HG03280 (cell line): ENCODE results near the gene PRSS27.

Source experiments
- ATAC-seq: cut with Tn5 transposase; IDR thresholded peaks from one replicate; pipeline ENCODE4 v1.9.1; 2021; ENCODE audit warnings: mild to moderate bottlenecking, moderate library complexity; ENCODE audit not compliant: unreplicated experiment

PRSS27 gene

GRCh38 chr16:2720064-2720457, at the start of gene PRSS27:
PRSS27 (minus strand) TSS chr16:2720224; CDS start chr16:2720160, 64 bp downstream.
- ATAC-seq: no peak

- no peak for ATAC-seq
Observed at GRCh38 chr16:2769675-2770056, 49.6 kb upstream of the PRSS27 start.

- no peak for ATAC-seq
Observed at GRCh38 chr16:2769100-2769529, 49.1 kb upstream of the PRSS27 start.

DNA sequence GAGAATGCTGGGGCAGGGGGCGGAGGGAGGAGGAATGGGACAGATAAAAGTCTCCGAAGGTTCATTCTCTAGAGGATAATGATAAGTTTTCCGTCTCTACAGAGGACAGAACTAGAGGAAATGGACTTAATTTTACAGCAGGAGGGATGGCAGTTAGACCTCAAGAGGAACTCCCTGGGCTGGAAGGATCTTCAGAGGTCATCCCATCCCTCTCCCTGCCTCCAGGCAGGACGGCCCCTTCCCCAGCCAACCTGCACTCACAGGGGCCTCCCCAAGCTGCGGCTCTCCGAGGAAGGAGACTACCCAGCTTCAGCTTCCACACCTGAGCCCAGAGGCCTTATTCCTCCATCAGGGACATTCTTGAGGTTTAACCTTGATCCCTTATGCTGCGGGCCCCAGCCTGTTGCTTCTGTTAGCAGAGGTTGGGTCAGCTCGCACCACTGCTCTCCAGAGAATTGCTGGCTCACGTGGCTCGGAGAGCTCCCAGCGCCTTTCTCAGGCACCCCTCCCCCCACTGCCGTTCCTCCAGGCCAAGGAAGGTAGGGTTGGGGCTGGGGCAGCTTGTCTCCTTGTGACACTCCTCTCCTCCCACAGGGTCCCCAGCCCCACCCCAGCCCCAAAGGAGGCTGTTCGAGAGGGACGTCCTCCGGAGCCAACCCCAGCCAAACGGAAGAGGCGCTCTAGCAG, 48.5 kb upstream of the PRSS27 start:
- ATAC-seq: no peak

DNA sequence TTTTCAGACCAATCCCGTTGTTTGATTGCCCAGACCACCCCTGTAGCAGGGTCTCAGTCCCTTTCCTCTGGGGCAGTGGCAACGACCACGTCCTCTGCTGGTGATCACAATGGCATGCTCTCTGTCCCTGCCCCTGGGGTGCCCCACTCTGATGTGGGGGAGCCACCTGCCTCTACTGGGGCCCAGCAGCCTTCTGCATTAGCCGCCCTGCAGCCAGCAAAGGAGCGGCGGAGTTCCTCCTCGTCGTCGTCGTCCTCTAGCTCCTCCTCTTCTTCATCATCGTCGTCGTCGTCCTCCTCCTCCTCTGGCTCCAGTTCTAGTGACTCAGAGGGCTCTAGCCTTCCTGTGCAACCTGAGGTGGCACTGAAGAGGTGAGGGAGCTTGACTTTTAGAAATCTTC, 47.9 kb upstream of the PRSS27 start:
- ATAC-seq: no peak

DNA sequence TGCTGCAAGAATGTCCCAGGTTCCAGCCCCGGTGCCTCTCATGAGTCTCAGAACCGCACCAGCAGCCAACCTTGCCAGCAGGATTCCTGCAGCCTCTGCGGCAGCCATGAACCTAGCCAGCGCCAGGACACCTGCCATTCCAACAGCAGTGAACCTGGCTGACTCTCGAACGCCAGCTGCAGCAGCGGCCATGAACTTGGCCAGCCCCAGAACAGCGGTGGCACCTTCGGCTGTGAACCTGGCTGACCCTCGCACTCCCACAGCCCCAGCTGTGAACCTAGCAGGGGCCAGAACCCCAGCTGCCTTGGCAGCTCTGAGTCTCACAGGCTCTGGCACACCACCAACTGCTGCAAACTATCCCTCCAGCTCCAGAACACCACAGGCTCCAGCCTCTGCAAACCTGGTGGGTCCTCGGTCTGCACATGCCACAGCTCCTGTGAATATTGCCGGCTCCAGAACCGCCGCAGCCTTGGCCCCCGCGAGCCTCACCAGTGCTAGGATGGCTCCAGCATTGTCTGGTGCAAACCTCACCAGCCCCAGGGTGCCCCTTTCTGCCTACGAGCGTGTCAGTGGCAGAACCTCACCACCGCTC, 47.2 kb upstream of the PRSS27 start:
- ATAC-seq: no peak

GRCh38 chr16:2766430-2767139, 46.6 kb upstream of the PRSS27 start:
- no peak for ATAC-seq

DNA sequence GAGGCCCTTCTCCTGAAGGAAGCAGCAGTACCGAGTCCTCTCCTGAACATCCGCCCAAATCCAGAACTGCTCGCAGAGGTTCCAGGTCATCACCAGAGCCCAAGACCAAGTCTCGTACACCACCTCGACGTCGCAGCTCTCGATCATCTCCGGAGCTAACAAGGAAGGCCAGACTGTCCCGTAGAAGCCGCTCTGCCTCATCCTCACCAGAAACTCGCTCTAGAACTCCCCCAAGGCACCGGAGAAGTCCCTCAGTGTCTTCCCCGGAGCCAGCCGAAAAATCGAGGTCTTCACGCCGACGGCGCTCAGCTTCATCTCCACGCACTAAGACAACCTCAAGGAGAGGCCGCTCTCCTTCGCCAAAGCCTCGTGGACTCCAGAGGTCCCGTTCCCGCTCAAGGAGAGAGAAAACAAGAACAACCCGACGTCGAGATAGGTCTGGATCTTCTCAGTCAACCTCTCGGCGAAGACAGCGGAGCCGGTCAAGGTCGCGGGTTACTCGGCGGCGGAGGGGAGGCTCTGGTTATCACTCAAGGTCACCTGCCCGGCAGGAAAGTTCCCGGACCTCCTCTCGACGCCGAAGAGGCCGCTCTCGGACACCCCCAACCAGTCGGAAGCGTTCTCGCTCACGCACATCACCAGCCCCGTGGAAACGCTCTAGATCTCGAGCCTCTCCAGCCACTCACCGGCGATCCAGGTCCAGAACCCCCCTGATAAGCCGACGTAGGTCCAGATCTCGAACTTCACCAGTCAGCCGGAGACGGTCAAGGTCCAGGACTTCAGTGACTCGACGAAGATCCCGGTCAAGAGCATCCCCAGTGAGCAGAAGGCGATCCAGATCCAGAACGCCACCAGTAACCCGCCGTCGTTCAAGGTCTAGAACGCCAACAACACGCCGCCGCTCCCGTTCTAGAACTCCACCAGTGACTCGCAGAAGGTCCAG, 45.7 kb upstream of the PRSS27 start:
- no peak for ATAC-seq

DNA sequence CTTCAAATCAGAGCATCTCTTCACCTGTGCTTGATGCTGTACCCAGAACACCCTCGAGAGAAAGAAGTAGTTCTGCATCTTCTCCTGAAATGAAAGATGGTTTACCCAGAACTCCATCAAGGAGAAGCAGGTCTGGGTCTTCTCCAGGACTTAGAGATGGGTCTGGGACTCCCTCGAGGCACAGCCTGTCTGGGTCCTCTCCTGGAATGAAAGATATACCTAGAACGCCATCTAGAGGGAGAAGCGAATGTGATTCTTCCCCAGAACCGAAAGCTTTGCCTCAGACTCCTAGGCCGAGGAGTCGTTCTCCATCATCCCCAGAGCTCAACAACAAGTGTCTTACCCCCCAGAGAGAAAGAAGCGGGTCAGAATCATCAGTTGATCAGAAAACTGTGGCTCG, 44.7 kb upstream of the PRSS27 start:
- ATAC-seq: no peak

DNA sequence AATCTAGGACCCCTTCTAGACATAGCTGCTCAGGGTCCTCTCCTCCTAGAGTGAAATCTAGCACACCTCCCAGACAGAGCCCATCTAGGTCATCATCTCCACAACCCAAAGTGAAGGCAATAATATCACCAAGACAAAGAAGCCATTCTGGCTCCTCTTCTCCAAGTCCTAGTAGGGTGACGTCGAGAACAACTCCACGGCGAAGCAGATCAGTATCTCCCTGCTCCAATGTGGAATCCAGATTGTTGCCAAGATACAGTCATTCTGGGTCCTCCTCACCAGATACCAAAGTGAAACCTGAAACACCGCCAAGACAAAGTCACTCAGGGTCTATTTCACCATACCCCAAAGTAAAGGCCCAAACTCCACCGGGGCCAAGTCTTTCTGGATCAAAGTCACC, 43.1 kb upstream of the PRSS27 start:
- no peak for ATAC-seq

DNA sequence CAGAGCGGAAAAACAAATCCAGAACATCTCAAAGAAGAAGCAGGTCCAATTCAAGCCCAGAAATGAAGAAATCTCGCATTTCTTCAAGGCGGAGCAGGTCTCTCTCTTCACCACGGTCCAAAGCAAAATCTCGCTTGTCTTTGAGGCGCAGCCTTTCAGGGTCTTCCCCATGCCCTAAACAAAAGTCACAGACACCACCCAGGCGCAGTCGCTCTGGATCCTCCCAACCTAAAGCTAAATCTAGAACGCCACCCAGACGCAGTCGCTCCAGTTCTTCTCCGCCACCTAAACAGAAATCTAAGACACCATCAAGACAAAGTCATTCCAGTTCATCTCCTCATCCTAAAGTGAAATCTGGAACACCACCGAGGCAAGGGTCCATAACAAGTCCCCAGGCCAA, 42.7 kb upstream of the PRSS27 start:
- ATAC-seq: no peak

GRCh38 chr16:2761886-2762583, 42.0 kb upstream of the PRSS27 start:
- ATAC-seq: no peak

DNA sequence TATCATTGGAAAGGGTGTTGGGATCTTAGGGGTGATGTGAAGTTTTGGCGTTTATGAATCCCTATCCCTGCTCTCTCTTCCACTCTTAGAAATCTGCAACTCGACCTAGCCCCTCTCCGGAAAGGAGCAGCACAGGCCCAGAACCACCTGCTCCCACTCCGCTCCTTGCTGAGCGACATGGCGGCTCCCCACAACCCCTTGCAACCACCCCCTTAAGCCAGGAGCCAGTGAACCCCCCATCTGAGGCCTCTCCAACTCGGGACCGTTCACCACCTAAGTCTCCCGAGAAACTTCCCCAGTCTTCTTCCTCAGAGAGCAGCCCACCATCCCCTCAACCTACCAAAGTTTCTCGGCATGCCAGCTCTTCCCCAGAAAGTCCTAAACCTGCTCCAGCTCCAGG, 41.4 kb upstream of the PRSS27 start:
- no peak for ATAC-seq

DNA sequence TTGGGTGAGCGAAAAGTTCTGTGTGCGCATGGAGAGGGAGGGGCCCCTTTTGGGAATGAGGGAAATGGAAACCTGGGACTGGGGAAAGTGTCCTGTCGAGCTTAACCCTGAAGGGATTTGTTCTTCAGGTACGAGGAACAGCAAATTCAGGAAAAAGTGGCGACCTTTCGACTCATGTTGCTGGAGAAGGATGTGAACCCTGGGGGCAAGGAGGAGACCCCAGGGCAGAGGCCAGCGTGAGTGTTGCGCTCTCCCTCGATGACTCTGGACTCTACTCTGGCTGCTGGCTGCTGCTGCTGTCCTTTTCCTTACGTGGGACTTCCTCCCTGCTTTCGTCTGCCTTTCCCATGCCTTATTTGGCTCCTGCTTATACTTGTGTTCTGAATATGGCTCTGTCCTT, 37.3 kb upstream of the PRSS27 start:
- ATAC-seq: no peak

- no peak for ATAC-seq
Observed at GRCh38 chr16:2756288-2757015, 36.4 kb upstream of the PRSS27 start.

DNA sequence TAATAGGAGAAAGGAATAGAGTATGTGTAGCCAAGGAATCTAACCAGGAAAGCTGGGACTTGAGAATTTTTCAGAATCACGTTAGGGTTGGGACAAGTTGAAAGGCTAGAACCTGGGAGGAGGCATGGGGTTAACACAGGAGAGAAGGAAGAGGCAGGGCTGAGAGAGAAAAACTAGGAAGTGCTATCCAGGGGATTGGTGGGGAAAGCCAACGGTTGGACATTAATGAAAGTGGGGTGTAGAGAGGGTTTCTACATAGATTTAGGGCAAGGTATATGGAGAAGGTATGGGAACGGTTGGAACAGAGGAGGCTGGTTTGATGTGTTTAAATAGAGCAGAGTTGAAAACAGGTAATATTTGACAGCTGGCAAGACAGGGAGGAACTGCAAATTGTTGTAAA, 35.1 kb upstream of the PRSS27 start:
- ATAC-seq: no peak

DNA sequence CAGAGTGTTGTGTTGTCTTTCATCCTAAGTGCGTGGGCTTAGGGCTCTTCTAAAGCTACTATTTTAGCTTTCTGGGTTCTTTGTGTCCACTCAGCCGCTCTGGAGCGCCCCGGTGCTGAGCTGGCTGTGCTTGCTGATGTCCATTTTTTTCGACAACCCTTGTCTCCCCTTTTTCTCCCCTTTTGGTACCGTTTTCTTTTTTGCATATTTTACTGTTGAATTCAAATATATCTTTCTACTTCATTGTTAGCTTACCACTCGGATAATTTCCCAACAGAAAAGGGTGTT, 33.7 kb upstream of the PRSS27 start:
- ATAC-seq: no peak

GRCh38 chr16:2752850-2753732, 33.1 kb upstream of the PRSS27 start:
- peak; percentile 36 for ATAC-seq
